Effector memory CD4-positive, alpha-beta T cell (primary cell): Measurements from ENCODE around the gene VGLL4.

ENCODE experiments used
- DNase-seq, 3 donors: peaks; one replicate each; pipeline ENCODE4 v3.0.0-alpha.2; 2020
- H3K27ac ChIP-seq: 2 replicates; pipeline ENCODE4 v1.7.0; 2013; ENCODE audit warnings: mild to moderate bottlenecking, low read length, moderate library complexity; ENCODE audit not compliant: insufficient read depth, poor library complexity, severe bottlenecking
- H3K27me3 ChIP-seq: replicated peaks from 2 replicates; pipeline ENCODE4 v1.7.0; 2013; ENCODE audit warnings: mild to moderate bottlenecking, low read length; ENCODE audit not compliant: insufficient read depth, control insufficient read depth, poor library complexity, severe bottlenecking
- H3K36me3 ChIP-seq: 2 replicates; pipeline ENCODE4 v1.7.0; 2013; ENCODE audit warnings: mild to moderate bottlenecking, low read length, moderate library complexity; ENCODE audit not compliant: control insufficient read depth, insufficient read depth
- H3K4me1 ChIP-seq: 2 replicates; pipeline ENCODE4 v1.7.0; 2013; ENCODE audit warnings: low read length, mild to moderate bottlenecking; ENCODE audit not compliant: control insufficient read depth, insufficient read depth, poor library complexity, severe bottlenecking
- H3K4me3 ChIP-seq: 2 replicates; pipeline ENCODE4 v1.7.0; 2013; ENCODE audit warnings: low read length, low read depth, mild to moderate bottlenecking; ENCODE audit not compliant: insufficient read depth, poor library complexity, severe bottlenecking
- H3K9me3 ChIP-seq: 2 replicates; pipeline ENCODE4 v1.7.0; 2013; ENCODE audit warnings: mild to moderate bottlenecking, low read length, moderate library complexity; ENCODE audit not compliant: control insufficient read depth

The VGLL4 gene

DNA sequence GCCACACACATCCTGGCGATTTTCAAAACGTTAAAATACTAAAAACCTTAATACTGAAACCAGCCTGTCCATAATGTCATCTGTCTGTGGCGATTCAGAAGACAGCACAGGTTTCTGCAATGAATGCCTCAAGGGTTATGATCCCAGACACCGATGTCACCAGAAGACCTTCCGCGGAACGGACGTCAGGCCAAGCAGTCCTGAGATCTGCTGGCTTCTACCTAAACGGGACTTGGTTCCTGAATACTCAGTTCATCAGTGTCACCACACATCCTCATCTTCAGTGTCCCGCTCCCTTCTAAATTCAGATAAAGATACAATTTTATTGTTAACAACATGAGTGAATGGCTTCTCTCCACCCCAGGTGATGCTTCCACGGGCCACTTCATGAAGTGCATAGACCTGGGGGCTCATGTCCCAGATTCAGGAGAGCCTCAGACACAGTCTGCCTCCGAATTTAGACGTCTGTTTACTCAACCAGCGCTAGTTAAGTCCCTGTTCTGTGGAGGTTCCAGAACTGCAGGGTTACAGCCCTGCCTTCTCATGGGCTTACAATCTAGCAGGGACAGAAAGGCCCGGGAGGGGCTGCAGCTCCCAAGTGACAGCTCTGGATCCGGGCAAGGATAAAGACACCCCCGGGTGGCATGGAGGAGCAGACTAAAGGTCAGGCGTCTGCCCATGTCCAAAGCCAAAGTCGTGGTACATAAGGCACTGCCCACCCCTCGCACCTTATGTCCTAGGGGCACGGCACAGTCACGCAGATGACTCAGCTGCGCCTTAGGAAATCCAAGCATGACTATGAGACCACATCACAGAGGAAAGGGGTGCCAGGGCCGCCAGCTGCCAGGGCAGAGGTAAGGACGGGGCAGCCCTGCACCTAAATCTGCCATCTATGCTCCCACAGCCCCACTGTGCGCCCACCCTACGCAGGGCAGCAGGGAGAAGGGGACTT, 75.9 kb downstream of the VGLL4 start:
- Histone ChIP-seq H3K36me3 (peaks cover 34% of the 10 kb centered on the region), H3K9me3 (no peaks in the 10 kb centered on the region), H3K27ac (no peak overlapping the region), H3K4me3 (no peak overlapping the region), H3K4me1 (no peaks in the 10 kb centered on the region), H3K27me3 (no peaks in the 10 kb centered on the region)
- DNase-seq, result no peak

DNA sequence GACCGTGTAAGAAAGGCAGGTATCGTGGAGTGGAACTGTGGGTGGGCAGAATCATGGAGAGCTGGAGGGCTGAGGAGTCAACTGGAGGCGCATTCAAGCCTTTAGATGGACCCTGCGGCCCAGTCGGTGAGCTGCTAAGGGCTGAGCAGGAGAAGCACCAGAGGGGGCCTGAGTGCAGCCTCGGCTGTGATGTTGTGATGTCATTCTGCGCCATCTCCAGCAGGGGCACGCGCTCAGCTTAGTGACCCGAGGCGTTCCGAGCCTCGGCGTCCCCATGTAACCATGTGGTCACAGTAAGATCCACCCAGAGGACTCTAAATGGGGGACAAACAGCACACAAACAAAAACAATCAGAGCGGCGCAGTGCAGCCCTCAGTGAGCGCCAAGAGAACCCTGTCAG, 76.8 kb downstream of the VGLL4 start:
- Histone ChIP-seq H3K27ac (no peak overlapping the region), H3K36me3 (peaks cover 42% of the 10 kb centered on the region), H3K9me3 (no peaks in the 10 kb centered on the region), H3K4me3 (no peak overlapping the region), H3K4me1 (no peaks in the 10 kb centered on the region), H3K27me3 (no peaks in the 10 kb centered on the region)
- DNase-seq, result no peak

DNA sequence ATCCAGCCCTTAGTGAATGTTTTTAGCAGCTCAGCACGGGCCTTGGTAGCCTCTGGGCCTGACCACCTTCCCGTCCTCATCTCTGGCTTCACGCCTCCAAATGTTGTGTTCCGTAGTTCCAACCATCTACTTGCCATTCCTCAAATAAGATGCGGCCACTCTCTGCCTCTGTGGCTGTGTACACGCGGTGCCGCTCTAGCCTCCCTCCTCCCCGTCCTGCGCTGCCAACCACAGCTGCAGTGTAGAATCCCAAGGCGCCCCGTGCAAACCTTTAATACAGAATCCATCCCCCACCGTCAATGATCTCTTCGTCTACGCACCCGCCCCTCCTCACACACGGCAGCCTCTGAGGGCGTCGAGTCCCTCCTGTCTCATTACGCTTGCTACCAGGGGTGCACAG, 77.2 kb downstream of the VGLL4 start:
- no peaks in the 10 kb centered on the region for H3K27me3 ChIP-seq
- H3K4me1 ChIP-seq, result no peaks in the 10 kb centered on the region
- no peaks in the 10 kb centered on the region for H3K9me3 ChIP-seq
- DNase-seq, result no peak
- H3K27ac ChIP-seq, result no peak overlapping the region
- H3K4me3 ChIP-seq, result no peak overlapping the region
- H3K36me3 ChIP-seq, result peaks cover 42% of the 10 kb centered on the region

DNA sequence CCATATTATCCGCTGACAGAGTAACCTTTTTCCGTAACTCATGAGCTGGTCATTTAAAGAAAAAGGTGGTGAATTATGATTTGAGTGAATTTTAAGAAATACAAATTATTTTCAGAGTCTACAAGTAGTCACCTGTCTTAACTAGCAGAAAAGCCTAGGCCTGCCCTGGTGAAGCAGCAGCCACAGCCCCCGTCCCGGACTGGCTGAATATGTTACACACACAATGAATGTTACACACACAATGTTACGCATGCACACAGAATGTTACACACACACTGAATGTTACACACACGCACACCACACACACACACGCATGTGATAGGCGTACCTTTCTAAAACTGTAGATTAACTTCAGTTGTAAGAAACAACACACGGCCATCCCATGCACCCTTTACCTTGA, 77.8 kb downstream of the VGLL4 start:
- H3K27me3 ChIP-seq, result no peaks in the 10 kb centered on the region
- peaks cover 46% of the 10 kb centered on the region for H3K36me3 ChIP-seq
- no peaks in the 10 kb centered on the region for H3K4me1 ChIP-seq
- no peak overlapping the region for H3K4me3 ChIP-seq
- DNase-seq, result no peak
- no peaks in the 10 kb centered on the region for H3K9me3 ChIP-seq
- H3K27ac ChIP-seq, result no peak overlapping the region

DNA sequence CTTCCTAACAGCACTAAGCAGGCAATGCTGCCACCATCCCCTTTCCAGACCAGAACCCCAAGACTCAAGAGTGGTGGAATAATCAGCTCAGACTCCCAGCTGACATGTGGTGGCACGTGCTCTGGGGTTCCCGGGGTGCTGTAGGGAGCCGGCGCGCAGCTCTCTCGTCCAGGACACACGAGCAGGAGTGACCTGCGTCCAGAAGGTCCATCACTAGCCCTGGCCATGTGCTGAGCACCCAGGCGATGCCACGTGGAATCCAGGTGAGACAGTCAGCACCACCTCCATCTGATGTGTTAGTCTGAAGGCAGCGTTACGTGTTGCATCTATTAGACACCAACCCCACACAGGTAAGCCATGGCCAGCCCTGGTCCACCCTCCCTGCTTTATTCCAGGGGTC, 78.2 kb downstream of the VGLL4 start:
- H3K27me3 ChIP-seq, result no peaks in the 10 kb centered on the region
- H3K4me3 ChIP-seq, result no peak overlapping the region
- DNase-seq, result no peak
- no peaks in the 10 kb centered on the region for H3K9me3 ChIP-seq
- H3K36me3 ChIP-seq, result peaks cover 46% of the 10 kb centered on the region
- no peak overlapping the region for H3K27ac ChIP-seq
- no peaks in the 10 kb centered on the region for H3K4me1 ChIP-seq

DNA sequence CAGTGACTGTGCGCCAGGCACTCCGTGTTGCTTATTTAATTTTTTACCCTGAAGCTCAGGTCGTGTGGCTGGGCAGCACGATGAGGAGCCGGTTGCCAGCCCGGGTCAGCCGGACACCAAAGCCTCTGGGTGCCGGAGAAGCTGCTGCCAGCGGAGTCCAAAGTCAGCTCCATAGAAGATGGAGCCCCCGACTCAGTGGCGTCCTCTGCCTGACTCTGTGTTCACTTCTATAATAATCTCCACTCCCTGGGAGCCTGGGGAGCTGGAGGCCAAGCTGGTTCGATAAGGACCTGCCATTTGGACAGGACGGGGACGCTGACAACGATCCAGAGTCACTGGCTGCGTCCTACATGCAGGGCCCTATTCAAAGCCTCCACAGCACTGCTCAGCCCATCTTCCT, 78.6 kb downstream of the VGLL4 start:
- DNase-seq, result no peak
- no peaks in the 10 kb centered on the region for H3K9me3 ChIP-seq
- no peak overlapping the region for H3K27ac ChIP-seq
- H3K4me1 ChIP-seq, result no peaks in the 10 kb centered on the region
- no peak overlapping the region for H3K4me3 ChIP-seq
- peaks cover 48% of the 10 kb centered on the region for H3K36me3 ChIP-seq
- H3K27me3 ChIP-seq, result no peaks in the 10 kb centered on the region

DNA sequence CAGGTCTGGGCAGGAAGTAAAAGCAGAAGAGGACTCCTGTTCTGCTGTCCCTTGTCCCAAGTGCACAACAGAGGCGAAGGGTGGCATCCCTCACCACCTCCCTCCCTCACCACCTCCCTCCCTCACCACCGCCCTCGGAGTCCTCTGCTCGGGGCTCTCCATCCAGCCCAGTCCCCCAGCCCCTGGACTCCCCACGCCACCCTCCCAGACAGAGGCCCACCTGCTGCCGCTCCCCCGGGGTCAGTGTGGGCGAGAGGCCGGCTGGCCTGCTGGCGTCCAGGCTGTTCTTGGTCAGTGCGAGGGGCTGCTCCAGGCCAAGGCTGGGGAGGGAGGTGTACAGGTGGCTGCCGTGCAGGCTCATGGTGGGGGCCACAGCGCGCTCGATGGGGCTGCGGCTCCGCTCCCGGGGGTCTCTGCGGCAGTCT, 79.1 kb downstream of the VGLL4 start:
- Histone ChIP-seq H3K27ac (no peak overlapping the region), H3K36me3 (peaks cover 53% of the 10 kb centered on the region), H3K27me3 (no peaks in the 10 kb centered on the region), H3K4me3 (no peak overlapping the region), H3K9me3 (no peaks in the 10 kb centered on the region), H3K4me1 (no peaks in the 10 kb centered on the region)
- no peak for DNase-seq

DNA sequence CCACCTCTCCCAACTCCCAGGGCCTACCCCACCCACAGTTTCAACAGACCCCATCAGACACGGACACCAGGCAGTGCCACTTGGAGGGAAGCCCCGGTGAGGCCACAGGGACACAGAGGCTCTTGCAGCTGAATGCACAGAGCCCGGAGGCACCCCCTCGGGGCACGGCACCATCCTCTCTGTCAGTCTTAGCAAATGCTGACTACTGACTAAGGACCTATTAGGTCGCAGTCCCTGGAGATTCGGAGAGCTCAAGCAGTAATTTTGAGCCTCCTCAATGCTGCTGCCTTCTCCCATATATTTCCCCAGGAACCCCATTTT, 79.9 kb downstream of the VGLL4 start:
- Histone ChIP-seq H3K4me1 (no peaks in the 10 kb centered on the region), H3K27ac (no peak overlapping the region), H3K4me3 (no peak overlapping the region), H3K36me3 (peaks cover 57% of the 10 kb centered on the region), H3K9me3 (no peaks in the 10 kb centered on the region), H3K27me3 (no peaks in the 10 kb centered on the region)
- no peak for DNase-seq

DNA sequence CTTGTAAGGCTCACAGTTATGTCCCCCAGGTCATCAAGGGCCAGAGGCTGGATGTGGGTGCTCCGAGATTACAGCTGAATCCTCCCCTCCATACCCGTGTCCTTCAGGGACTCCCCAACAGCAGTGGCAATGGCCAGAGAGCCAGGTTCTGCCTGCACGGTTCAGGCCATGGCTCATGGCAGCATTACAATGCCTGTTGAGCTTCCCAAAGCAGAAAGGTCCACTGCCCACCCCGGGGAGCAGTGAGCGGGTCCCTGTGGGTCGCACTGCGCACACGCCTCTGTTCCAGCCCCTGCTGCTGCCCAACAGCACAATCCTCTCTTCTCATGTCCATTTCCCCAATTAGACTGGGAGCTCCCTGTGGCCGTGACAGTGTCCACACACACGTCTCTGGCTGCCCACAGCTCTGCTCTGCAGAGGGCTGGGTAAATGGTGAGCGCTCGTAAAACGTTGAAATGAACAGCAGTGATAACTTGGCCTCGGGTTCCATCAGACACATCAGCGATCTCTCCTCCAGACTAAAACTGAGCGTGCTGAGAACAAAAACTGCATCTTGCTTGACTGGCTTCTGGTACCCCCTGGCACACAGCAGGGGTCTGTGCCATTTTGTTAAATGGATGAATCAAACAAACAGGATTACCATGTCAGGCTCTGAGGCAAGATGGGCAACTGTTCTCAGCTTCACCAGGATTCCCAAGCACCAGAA, 80.4 kb downstream of the VGLL4 start:
- DNase-seq, result no peak
- no peaks in the 10 kb centered on the region for H3K4me1 ChIP-seq

DNA sequence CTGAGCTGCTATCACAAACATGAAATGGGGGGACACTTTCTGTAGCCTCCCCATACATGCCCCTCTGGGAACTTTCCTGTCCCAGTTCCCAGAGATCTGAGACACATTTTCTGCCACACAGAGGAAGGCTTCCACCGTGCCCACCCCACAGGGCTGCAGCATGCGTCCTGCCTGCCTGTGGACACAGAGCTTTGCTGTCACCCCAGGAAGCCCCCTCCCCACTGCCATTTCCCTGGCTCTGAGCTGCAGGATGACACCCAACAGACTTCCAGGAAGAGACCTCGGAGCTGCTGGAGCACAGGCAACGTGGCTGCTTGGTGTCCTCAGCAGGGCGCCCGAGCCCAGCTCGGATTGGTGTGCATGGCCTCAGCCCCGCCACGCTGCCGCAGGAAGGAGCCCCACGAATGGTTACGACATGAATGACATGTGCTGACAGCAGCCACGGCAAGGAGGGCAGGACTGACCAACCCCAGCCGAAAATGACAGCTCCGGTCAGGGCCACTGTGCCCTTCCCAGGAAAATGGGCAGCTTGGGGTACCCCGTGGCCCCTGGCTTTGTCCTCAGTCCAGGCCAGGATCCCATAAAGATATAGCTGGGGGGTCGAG, 81.3 kb downstream of the VGLL4 start:
- H3K9me3 ChIP-seq, result no peaks in the 10 kb centered on the region
- peak overlapping the region; percentile 17 for H3K27ac ChIP-seq
- DNase-seq, result no peak
- H3K4me3 ChIP-seq, result no peak overlapping the region
- no peaks in the 10 kb centered on the region for H3K4me1 ChIP-seq
- H3K27me3 ChIP-seq, result no peaks in the 10 kb centered on the region
- peaks cover 57% of the 10 kb centered on the region for H3K36me3 ChIP-seq

More for the DNA sequence above, 80.4 kb downstream of the VGLL4 start:
- H3K36me3 ChIP-seq, result peaks cover 57% of the 10 kb centered on the region
- no peak overlapping the region for H3K27ac ChIP-seq
- no peaks in the 10 kb centered on the region for H3K27me3 ChIP-seq
- no peaks in the 10 kb centered on the region for H3K9me3 ChIP-seq
- H3K4me3 ChIP-seq, result no peak overlapping the region
